EH (cell line): ENCODE data around the gene RAB22A.

Experiments
- DNase-seq: peaks from one replicate; pipeline ENCODE4 v3.0.0-alpha.2; 2015; ENCODE audit warnings: low read depth

The RAB22A gene

DNA sequence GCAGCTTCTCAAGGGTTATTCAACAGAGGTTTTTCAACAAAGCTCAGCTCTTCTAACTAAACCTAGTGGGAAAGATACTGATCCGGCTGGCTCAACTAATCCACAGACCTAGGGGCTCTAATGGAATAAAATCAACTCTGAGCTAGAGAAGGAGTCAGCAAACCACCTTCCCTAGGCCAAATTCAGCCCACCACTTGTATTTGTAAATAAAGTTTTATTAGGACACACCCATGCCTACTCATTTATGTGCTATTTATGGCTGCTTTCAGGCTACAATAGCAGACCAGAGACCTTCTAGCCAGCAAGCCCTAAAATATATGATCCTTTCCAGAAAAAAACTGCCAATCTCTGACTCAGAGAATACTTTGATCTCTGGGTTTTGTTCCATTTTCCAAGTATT is 6.0 kb upstream of the RAB22A start:
- no peak for DNase-seq

DNA sequence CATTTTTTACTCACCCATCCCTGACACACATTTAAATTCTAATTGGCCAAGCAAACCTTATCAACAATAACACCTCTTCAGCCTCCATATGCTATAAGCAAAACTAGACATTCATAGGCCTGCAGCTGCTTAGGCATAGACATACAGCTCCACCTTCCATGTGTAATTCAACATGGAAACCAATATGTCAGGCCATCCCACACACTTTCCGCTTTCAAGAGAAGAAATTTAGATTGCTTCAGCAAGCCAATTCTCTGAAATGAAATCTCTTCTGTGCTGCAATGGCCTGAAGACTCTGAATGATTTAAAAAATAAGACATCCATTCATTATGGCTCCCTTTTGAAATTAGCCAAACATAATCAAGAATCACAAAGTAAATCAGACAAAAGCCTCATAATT is 4.5 kb upstream of the RAB22A start:
- DNase-seq: no peak

DNA sequence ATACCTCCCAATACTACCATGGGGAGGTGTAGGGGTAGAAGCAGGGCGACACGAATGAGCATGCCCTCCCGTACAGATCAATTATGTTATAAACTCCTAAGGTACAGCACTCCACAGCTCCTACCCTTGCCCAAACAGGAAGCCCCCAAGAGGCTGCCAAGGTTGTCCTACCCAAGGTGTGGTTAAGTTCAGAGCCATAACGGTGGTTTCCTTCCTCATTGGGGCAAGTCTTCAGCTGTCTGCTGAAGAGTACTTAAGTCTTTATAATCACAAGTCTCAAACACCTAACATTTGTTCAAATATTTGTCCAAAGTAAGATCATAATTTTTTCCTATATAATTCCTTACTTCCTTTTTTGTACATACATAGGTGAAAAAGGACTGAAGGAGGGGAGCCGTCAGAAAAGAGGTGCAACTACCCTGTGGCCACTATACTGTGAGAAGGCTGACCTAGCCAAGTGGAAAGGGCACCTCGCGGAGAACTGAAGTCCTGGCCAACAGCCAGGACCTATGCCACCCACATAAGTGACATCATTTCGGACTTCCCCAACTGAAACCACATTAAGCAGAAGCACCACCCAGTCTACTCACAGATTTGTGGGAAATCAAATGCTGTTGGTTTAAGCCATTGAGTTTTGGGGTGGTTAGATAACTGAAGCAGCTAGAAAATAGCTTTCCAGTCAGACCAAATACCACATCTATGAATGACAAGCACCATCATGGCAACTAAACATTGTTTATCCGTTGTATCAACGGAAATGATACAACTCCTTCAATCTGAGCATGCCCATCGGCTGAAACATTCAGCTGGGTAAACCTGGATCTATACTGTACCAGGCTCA is 2.9 kb upstream of the RAB22A start:
- peak; percentile 24 for DNase-seq

GRCh38 chr20:58307270-58307669 is 2.2 kb upstream of the RAB22A start:
- DNase-seq: no peak

DNA sequence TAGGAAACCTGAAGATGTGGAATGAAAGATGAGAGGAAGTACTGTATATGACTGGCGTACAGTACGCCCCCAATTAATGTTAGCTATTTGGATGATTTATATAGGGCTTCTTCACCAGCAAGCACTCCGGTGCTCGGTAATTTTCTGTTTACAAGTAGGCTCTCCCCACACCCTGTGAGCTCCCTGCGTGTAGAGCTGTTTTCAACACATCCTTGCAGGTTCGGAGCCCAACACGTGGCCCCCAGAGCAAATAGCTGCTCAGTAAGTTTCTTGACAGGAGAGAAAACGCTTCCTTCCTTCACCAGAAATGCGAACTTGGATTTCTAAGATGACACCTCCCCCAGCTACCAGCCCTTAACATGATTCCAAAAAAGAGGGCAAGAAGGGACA is 1.2 kb upstream of the RAB22A start:
- no peak for DNase-seq

DNA sequence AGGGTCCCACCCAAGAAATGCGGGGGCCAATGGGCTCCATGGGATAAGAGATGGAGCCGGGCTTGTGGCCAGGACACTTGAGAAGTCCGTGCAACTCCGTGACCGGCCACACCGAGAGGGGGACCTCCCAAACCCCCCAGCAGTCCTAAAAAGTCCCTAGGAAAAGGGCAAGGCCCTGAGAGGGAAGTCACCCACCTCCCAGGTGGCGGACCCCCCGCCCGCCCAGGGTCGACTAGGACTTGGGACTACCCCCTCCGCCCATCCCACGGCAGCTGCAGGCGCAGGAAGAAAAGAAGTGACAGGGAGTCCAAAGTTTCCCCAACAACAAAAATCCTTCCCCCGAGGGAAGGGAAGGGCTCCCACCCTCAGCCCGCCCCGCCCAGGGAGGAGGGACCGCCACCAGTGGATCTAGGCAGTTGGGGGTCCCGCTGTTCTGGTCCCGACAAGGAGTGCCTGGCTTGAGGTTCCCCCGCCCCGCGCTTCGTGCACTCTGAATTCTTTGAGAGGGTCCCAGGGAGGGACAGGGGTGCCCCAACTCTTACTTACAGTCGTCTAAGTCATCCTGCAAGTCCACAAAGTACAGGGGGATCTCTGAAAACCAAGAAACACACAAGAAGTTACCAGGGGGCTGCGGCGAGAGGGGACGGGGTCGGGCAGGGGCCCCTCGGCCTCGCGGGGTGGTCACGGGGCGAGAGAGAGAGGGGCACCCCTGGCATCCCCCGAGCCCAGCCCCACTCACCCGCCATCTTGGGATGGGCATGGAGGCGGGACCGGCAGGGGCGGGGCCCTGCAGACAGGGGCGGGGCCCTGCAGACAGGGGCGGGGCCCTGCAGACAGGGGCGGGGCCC is 611 bp upstream of the RAB22A start:
- DNase-seq: peak; percentile 52

GRCh38 chr20:58310291-58310782 is 822 bp downstream of the RAB22A start:
- DNase-seq: peak; percentile 32

GRCh38 chr20:58312836-58313235 is 3.3 kb downstream of the RAB22A start:
- DNase-seq: no peak

- DNase-seq: no peak
These were observed 3.9 kb downstream of the RAB22A start for GRCh38 chr20:58313396-58313795.

GRCh38 chr20:58321205-58321604 is 11.7 kb downstream of the RAB22A start:
- DNase-seq: no peak

DNA sequence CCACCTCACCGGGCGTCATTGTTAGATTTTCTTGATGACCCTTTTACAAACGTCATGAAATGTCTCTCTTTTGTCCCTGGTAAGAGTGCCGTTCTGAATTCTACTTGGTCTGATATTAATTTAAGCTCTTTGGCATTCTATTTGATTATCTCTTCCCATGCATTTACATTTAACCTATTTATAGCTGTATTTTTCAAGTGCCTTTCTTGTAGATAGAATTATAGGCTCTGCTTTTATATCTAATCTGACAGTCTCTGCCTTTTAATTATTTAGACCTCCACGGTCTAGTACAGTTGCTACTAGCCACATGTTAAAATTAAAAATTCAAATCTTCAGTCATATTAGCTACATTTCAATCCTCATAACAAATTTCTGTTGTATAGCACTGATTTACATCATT is 12.6 kb downstream of the RAB22A start:
- DNase-seq: no peak

GRCh38 chr20:58325912-58326311 is 16.4 kb downstream of the RAB22A start:
- DNase-seq: no peak

GRCh38 chr20:58327211-58327610 is 17.7 kb downstream of the RAB22A start:
- no peak for DNase-seq

- DNase-seq: peak; percentile 35
These were observed 19.3 kb downstream of the RAB22A start for GRCh38 chr20:58328836-58329235.

- DNase-seq: no peak
These were observed 20.2 kb downstream of the RAB22A start for GRCh38 chr20:58329711-58330110.

GRCh38 chr20:58330249-58330648 is 20.7 kb downstream of the RAB22A start:
- DNase-seq: no peak

GRCh38 chr20:58330687-58331086 is 21.2 kb downstream of the RAB22A start:
- no peak for DNase-seq

DNA sequence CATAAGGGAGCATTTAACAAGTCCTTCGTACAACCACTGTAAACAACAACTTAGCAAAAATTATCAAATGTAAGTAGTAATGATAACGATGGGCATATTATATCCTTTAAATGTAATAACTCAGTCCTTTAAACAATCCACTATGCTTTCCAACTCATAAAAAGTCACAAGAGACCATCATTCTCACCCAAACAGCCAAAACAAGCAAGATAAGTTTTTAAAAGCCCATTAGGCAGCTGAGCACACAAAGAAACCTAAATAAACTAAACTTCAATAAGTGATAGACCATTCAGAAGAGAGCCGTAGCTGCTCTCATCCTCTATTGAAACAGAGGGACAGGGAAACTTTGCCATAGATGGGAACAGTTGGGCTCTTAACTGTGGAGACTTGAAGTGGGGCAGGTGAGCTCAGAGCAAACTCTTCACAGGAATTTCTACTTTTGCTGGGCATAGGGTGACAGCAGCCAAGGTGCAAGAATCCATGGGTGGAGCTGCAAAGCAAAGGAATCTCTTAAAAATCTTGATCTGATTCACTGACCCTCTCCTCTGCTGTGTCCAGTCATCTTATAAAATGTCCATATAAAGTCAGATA is 22.5 kb downstream of the RAB22A start:
- no peak for DNase-seq

DNA sequence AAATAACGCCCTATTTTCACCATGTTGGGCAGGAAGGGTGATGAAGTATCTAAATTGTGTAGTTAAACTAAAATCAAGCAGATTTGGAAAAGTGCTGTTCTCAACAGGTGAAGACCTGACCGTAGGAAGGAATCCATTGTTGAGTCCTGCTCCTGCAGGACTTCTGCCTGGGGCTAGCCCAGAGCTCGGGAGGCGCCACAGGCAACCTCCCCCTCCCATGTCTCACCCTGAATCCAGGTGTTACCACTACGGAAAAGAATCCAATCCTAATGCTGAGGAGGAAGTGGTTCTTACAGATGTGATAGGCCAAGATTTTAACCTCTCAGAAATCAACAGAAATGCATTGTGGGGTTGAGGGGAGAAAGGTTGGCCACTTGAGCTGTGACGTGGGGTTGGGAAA is 30.2 kb downstream of the RAB22A start:
- no peak for DNase-seq

DNA sequence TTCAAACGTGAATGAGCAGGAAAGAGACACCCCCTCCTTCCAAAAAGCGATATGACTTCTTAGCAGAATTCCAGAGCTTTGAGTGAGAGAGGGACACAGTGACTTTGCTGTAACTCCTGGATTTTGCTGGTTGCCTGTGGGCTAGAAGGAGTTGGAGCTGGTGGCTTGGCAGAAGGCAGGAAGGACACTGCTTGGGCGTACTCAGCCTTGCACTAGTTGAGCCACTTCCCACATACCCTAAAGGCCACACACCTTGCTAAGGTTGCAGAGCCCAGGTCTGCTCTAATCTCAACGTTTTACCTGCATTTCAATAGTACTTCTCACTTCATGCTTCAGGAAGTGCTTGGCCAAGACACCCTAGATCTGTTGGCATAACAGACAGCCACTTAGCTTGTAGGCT is 30.6 kb downstream of the RAB22A start:
- DNase-seq: no peak

GRCh38 chr20:58340853-58341252 is 31.3 kb downstream of the RAB22A start:
- DNase-seq: peak; percentile 52

- DNase-seq: peak; percentile 84
These were observed 32.8 kb downstream of the RAB22A start for GRCh38 chr20:58342104-58342945.
